Skeletal muscle satellite cell (primary cell): ENCODE data around the gene ARMH3.

Experiments used
- H3K27me3 ChIP-seq: 2 replicates; pipeline ENCODE4 v1.7.0; 2013; ENCODE audit warnings: low read length; ENCODE audit not compliant: control insufficient read depth, insufficient read depth
- H3K36me3 ChIP-seq: 2 replicates; pipeline ENCODE4 v1.7.0; 2013; ENCODE audit warnings: mild to moderate bottlenecking, control low read depth, low read length; ENCODE audit not compliant: insufficient read depth
- H3K4me1 ChIP-seq: 2 replicates; pipeline ENCODE4 v1.7.0; 2013; ENCODE audit warnings: low read length; ENCODE audit not compliant: control insufficient read depth, insufficient read depth
- H3K4me2 ChIP-seq: 2 replicates; pipeline ENCODE4 v1.7.0; 2013; ENCODE audit warnings: mild to moderate bottlenecking, low read length
- H3K4me3 ChIP-seq: 2 replicates; pipeline ENCODE4 v1.7.0; 2013; ENCODE audit warnings: low read length
- H3K9ac ChIP-seq: 2 replicates; pipeline ENCODE4 v1.7.0; 2013; ENCODE audit warnings: mild to moderate bottlenecking, low read depth, low read length, moderate library complexity
- H3K9me3 ChIP-seq: replicated peaks from 2 replicates; pipeline ENCODE4 v1.7.0; 2013; ENCODE audit warnings: mild to moderate bottlenecking, control low read depth, low read length

The ARMH3 gene

DNA sequence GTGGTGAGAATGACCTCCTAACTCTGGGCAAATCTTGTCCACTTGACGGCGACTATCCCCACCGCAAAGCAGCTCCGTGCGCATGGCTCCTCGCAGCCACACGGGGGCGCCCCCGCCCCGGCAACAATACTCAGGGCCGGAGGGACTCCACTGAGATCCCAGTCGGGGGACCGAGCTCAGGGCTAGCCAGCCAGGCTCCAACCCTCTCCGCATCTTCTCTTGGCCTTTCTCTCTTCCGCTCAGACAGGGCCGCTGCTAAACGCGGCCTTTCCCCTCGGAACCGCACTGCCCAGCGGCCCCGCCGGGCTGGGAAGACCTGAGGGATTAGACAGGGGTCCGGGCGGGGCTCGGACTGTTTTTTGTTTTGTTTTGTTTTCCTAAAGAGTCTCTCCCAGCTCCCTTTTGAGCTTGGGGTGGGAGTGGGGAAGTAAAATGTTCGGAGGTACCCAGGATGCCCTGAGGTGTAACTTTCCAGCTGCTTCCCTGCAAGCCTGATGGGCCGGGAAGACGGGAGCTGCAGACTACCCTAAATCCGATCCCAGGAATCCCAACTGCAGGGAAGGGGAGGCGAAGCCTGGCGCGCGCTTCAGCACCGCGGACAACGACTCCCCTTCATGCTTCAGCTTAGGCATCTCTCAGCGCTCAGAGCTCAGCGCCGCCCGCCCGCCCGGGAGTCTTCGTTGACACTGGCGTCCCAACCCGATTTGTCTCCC, 215.1 kb downstream of the ARMH3 start:
- Histone ChIP-seq H3K9ac (no peak overlapping the region), H3K4me3 (peak overlapping the region; percentile 65), H3K4me2 (peak overlapping the region; percentile 86), H3K36me3 (no peaks in the 10 kb centered on the region), H3K4me1 (peaks cover 9% of the 10 kb centered on the region), H3K9me3 (no peaks in the 10 kb centered on the region), H3K27me3 (no peaks in the 10 kb centered on the region)

DNA sequence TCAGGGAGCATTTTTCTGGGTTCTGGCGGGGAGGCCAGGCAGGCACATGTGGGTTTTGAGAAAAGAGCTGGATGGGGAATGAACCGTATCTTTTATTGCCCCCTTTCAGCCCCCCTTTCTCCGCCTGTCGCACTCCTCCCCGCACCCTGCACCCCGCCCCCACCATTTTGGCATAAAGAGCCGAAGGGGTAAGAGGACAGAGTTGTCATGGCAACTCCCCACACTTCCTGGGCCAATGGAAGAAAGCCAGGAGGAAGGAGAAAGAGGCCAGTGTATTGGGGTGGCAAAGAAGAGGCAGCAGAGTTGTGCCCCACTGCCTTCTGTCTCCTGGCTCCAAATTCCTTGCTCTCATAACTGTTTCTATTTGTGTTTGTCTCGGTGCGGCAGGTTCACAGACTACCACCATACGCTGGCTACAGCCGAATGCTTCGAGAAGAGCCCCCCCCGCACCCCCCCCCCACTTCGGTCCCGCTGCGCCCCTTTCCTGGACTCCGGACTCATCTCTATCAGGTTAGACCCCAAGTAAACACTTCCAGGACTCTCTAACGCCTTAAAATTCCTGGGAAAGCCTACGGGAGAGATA, 215.8 kb downstream of the ARMH3 start:
- no peak overlapping the region for H3K9ac ChIP-seq
- no peaks in the 10 kb centered on the region for H3K9me3 ChIP-seq
- no peaks in the 10 kb centered on the region for H3K27me3 ChIP-seq
- H3K4me2 ChIP-seq, result peak overlapping the region; percentile 86
- no peaks in the 10 kb centered on the region for H3K36me3 ChIP-seq
- H3K4me3 ChIP-seq, result peak overlapping the region; percentile 34
- H3K4me1 ChIP-seq, result peaks cover 9% of the 10 kb centered on the region

DNA sequence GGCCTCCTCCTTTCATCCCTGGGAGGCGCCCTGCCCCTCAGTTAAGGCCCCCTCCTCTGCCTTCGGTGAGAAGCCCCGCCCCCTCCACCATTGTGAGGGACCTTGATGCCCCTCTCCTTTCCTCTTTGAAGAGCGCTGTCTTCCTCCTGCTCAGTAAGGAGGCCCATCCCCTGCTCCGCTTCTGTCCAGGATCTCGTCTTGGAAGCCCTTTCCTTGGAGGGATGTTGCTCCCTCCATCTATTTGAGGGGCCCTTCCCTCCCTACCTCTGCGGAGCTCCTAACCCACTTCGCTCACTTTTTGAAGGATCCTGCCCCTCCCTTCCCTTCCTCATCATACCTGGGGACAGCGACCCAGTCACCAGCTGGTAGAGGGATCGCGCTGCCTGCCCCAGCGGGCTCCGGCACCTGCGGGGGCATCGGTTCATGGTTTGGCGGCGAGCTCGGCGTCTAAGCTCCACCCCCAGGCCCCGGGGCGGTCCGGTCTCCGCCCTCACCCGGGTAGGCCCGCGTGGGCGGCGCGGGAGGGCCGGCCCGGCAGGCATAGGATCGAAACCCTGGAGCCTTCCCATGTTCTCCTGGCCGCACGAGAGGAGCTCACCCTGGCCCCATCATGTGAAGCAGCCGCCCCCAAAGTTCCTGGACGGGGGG, 216.4 kb downstream of the ARMH3 start:
- H3K9ac ChIP-seq, result no peak overlapping the region

DNA sequence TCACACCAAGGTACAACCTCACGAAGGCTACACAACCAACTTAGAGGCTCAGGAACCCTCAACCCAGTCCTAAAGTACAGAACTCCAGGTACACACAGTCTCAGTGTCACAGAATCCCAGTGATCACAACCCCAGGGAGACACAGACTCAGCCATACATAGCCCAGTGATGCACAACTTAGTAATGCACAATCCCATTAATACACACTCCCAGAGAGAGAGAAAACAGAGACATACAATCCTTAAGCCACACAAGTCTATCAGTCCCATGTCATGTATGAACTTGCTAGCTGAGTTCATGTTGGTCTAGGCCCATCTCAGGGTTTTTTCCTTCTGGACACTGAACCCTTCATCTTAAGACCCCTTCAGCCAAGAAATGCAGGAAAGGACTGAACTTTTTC, 217.0 kb downstream of the ARMH3 start:
- no peaks in the 10 kb centered on the region for H3K27me3 ChIP-seq
- H3K36me3 ChIP-seq, result no peaks in the 10 kb centered on the region
- H3K9me3 ChIP-seq, result no peaks in the 10 kb centered on the region
- no peak overlapping the region for H3K9ac ChIP-seq
- H3K4me2 ChIP-seq, result no peak overlapping the region
- no peak overlapping the region for H3K4me3 ChIP-seq
- H3K4me1 ChIP-seq, result peaks cover 9% of the 10 kb centered on the region

More for the DNA sequence above, 216.4 kb downstream of the ARMH3 start:
- Histone ChIP-seq H3K9me3 (no peaks in the 10 kb centered on the region), H3K27me3 (no peaks in the 10 kb centered on the region), H3K4me2 (peak overlapping the region; percentile 86), H3K4me3 (peak overlapping the region; percentile 34), H3K36me3 (no peaks in the 10 kb centered on the region), H3K4me1 (peaks cover 9% of the 10 kb centered on the region)

DNA sequence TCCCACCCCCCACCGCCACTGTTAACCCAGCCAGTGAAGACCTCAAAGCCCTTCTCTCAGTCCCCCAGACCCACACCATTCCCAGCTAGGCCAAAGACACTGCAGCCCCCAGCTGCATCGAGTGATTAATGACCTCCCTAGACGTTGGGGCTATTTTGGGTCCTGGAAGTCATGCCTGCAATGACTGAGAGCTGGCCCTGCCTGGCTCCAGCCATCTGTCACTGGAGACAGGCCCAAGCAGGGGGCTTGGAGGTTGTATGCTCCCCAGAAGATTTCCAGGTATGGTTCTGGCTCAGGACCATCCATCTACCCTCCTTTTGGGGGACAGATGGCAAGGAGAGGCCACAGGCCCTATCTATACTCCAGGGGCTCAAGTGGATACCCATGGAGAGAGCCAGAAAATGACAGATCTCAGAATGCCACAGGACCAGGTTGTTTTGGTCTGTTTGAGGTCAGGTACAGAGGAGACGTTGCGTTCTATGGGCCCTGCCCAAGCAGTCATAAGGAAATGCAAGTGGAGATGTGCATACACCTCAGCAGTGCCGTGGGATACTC, 217.5 kb downstream of the ARMH3 start:
- Histone ChIP-seq H3K4me2 (no peak overlapping the region), H3K4me3 (no peak overlapping the region), H3K27me3 (no peaks in the 10 kb centered on the region), H3K4me1 (peaks cover 9% of the 10 kb centered on the region), H3K9me3 (no peaks in the 10 kb centered on the region), H3K9ac (no peak overlapping the region), H3K36me3 (no peaks in the 10 kb centered on the region)

DNA sequence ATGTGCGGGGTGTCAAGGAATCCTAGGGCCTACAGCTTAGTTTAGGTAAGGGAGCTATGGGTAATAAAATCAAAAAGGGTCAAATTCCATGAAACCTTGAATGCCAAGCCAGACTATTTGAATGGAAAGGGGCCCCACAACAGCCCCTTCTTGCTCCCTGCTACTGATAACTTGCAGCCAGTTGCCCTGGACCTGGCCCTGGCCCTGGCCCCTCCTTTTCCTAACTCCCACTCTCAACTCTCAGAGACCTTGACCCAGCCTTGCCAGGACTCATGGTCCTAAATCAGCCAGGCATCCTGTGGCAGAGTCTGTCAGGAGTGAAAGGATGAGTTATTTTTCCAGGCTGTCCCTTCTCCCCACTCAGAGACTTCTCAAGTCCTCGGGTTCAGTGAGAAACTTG, 218.2 kb downstream of the ARMH3 start:
- Histone ChIP-seq H3K27me3 (no peaks in the 10 kb centered on the region), H3K4me2 (no peak overlapping the region), H3K9me3 (no peaks in the 10 kb centered on the region), H3K4me1 (peaks cover 9% of the 10 kb centered on the region), H3K4me3 (no peak overlapping the region), H3K36me3 (no peaks in the 10 kb centered on the region), H3K9ac (no peak overlapping the region)

DNA sequence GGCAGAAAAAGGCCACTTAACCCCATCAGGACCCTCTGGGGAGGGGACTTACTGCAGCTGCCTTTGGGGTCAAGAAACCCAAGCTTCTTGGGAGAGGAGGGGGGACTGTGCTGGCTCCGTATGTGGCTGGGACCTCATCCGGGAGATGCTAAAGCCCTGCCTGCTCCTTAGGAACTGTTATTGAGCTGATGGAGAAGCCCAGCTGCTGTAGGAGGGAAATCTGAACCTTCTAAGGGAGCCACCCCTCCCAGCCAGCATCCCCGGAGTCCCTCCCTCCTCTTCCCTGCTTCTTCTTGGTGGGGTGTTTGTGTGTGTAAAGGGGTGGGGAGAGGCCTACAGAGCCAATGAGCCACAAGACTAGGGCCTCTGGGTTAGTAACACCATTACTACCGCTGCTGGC, 220.6 kb downstream of the ARMH3 start:
- H3K36me3 ChIP-seq, result no peaks in the 10 kb centered on the region
- no peak overlapping the region for H3K4me3 ChIP-seq
- no peaks in the 10 kb centered on the region for H3K9me3 ChIP-seq
- H3K4me1 ChIP-seq, result peaks cover 15% of the 10 kb centered on the region
- no peak overlapping the region for H3K4me2 ChIP-seq
- H3K9ac ChIP-seq, result no peak overlapping the region
- H3K27me3 ChIP-seq, result no peaks in the 10 kb centered on the region

DNA sequence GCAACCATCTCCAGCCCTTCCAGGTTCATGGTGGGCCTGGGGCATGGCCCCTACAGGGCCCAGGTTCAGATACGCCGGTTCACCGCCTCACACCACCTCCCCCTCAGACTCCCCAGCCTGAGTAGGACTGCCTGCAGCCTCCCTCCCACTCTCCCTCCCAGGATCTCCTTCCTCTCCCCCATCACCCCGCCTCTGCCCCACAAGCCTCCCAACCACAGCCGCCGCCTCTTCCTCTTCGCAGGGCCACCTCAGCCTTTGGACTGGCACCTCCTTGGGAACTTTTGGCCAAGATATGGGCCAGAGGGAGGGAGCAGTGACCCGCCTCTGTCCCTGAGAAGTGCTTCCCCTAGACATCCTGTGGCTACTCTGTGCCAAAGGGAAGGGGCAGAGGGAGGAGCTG, 221.6 kb downstream of the ARMH3 start:
- Histone ChIP-seq H3K36me3 (no peaks in the 10 kb centered on the region), H3K9ac (no peak overlapping the region), H3K4me3 (no peak overlapping the region), H3K4me2 (no peak overlapping the region), H3K9me3 (no peaks in the 10 kb centered on the region), H3K27me3 (no peaks in the 10 kb centered on the region), H3K4me1 (peaks cover 17% of the 10 kb centered on the region)

DNA sequence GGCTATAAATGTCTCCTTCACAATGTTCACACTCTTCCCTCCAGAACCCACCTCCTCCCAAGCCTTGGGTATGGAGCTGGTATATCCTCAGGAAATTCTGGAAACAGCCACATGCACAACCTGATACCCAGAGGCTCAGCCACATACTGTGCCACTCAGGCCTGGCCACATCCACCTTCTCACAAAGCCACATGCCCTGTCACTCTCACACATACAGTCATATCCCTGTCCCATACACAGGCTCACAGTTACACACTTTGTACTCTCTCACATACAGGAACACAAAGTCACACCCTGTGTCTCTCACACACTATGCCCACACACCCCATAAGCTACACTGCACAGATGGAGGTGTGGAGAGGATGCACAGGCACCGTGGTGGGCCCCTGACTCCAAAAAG, 222.5 kb downstream of the ARMH3 start:
- H3K4me1 ChIP-seq, result peaks cover 17% of the 10 kb centered on the region
- no peak overlapping the region for H3K9ac ChIP-seq
- H3K27me3 ChIP-seq, result no peaks in the 10 kb centered on the region
- no peaks in the 10 kb centered on the region for H3K9me3 ChIP-seq
- H3K4me3 ChIP-seq, result no peak overlapping the region
- no peak overlapping the region for H3K4me2 ChIP-seq
- no peaks in the 10 kb centered on the region for H3K36me3 ChIP-seq

DNA sequence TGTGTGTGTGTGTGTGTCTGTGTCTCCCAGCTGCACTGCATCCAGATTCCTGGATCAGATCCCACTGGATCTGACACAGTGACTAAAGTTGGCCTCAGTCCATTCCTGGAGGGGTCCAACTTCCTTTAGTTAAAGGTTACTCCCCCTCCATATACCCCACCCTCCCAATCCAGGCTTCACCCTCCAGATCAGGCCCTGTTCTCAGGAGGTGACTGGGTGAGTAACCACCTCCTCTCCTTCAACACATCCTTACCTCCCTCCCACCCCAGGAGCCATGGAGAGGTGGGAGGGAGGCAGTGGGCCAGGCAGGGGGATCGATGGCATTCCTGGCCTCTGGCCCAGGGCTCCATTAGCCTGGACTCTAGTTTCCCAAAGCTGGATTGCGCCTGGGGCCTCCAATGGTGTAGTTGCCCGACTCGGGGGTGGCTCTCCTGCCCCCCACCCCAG, 223.6 kb downstream of the ARMH3 start:
- Histone ChIP-seq H3K4me2 (no peak overlapping the region), H3K4me3 (no peak overlapping the region), H3K36me3 (no peaks in the 10 kb centered on the region), H3K9me3 (no peaks in the 10 kb centered on the region), H3K9ac (no peak overlapping the region), H3K4me1 (peaks cover 17% of the 10 kb centered on the region), H3K27me3 (no peaks in the 10 kb centered on the region)

DNA sequence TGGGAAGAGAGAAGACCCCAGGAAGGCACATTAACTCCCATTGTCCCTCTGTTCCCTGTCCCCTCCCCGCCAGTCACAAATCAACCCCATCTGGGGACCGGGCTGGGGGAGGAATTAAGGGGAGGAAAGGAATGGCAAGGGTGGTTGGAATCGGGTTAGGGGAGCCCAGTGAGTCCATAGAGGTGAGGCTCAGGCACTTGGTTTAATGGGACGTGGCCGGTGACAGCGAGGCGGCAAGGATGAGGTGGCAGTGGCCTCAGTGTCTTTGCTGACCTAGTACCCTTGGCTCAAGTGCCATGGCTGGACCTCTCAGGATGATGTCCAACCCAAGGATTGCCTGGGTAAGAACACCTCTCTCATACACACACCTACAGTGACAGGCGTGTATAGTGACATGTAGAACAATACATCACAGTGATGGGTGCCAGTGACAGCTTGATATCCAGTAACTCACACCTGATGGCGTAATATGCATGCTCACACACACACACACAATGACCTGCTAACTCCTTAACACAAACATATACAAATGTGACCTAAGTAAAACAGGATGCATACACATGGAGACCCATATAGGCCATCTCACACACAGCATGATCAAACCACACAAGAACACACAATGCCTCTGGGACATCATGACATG, 224.7 kb downstream of the ARMH3 start:
- H3K36me3 ChIP-seq, result no peaks in the 10 kb centered on the region
- peaks cover 17% of the 10 kb centered on the region for H3K4me1 ChIP-seq
- no peaks in the 10 kb centered on the region for H3K9me3 ChIP-seq

More for the DNA sequence above, 224.7 kb downstream of the ARMH3 start:
- peak overlapping the region; percentile 52 for H3K9ac ChIP-seq
- peak overlapping the region; percentile 74 for H3K4me3 ChIP-seq
- H3K27me3 ChIP-seq, result no peaks in the 10 kb centered on the region
- peak overlapping the region; percentile 96 for H3K4me2 ChIP-seq
